Thyroid gland (tissue), 4 donors: ENCODE measurements around the gene MAPKAPK5.

Source experiments
- CTCF ChIP-seq, 6 experiments: fragments of 200-600 bp in 3 of 6; fragments of 450-650 bp in 3 of 6; sonication (generic) in 3 of 6; IDR thresholded peaks; one replicate each; pipeline ENCODE4 v1.5.1; 2016 to 2019; ENCODE audit warnings: antibody characterized with exemption in 6 of 6, mild to moderate bottlenecking in 2 of 6, inconsistent platforms in 1 of 6, moderate library complexity in 1 of 6
- POLR2A ChIP-seq, 2 donors: fragments of 450-650 bp; IDR thresholded peaks; one replicate each; pipeline ENCODE4 v1.6.1; 2017; ENCODE audit warnings: antibody characterized with exemption in 2 of 2, mild to moderate bottlenecking in 2 of 2, moderate library complexity in 1 of 2

DNA sequence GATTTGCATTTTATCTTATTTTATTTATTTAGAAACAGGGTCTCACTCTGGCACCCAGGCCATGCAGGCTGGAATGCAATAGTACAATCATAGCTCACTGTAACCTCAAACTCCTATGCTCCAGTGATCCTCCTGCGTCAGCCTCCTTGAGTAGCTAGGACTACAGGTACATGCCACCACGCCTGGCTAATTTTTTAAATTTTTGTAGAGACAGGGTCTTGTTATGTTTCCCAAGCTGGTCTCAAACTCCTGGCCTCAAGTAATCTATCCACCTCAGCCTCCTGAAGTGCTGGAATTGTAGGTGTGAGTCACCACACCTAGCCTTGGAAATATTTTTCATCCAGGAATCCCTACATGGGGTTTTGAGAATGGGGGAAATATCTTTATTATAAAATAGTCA, 84.6 kb downstream of the MAPKAPK5 start:
- TF ChIP-seq CTCF (IDR thresholded peaks at IDR 0.05) (no peak), POLR2A (IDR thresholded peaks at IDR 0.05) (no peak)
